HUDEP-2 (cell line): ENCODE measurements around the gene TMEM143.
"Not testable (repeated sequence)": the region's sequence is repeated elsewhere in the genome, so short reads cannot be mapped to it uniquely, and the experiment has no call there.

Experiments
- DNase-seq, 76 experiments: peaks; one replicate each; lab custom pipeline; 2025; ENCODE audit not compliant: unreplicated experiment in 76 of 76; lab: John Stamatoyannopoulos, UW

Gene TMEM143

DNA sequence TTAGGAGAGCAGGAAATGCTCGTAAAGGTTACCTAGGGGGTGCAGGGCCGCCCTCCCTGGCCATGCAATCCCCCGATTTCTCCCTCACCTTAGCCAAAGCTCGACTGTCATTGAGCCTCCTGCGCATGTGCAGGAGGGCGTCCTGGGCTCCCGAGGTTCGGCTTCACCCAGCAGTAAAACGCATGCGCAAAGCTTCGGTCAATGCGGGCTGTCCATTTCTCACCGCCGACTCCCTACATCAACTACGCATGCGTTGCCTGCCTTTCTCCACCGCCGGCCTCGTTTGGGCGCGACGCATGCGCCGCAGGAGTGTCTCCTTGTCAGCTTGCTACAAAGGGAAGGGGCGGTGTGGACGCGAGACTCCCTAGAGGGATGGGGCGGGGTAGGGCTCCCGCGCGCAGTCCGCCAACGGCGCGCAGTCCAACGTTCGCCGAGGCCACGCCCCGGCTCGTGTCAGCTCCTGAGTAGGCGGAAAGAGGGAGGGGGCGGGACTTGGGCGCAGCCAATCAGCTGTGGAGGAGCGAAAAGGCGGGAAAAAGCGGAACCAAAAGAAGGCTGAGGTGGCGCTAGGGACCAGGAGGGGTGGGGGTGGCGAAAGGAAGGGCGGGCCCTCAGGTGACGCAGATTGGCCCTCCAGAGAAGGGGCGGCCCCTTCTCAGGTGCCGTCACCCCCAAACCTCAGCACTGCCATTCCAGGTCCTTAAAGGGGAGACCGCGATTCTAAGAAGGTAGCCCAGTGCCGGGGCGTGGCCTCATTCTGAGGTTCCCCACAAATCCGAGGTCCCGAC is at the start of gene TMEM143, which contains the start of gene SYNGR4:
TMEM143 (minus strand) TSS at position 131 of the 788 bp plus-strand sequence; CDS start at position 111, 20 bp downstream.
SYNGR4 (plus strand) TSS at position 558 of the 788 bp plus-strand sequence. CDS start 1,476 bp downstream, outside the sequence.
- DNase-seq = peak; percentile 94 to 100 (median 100)

GRCh38 chr19:48405850-48406249 is 42.1 kb upstream of the TMEM143 start:
- no peak for DNase-seq

DNA sequence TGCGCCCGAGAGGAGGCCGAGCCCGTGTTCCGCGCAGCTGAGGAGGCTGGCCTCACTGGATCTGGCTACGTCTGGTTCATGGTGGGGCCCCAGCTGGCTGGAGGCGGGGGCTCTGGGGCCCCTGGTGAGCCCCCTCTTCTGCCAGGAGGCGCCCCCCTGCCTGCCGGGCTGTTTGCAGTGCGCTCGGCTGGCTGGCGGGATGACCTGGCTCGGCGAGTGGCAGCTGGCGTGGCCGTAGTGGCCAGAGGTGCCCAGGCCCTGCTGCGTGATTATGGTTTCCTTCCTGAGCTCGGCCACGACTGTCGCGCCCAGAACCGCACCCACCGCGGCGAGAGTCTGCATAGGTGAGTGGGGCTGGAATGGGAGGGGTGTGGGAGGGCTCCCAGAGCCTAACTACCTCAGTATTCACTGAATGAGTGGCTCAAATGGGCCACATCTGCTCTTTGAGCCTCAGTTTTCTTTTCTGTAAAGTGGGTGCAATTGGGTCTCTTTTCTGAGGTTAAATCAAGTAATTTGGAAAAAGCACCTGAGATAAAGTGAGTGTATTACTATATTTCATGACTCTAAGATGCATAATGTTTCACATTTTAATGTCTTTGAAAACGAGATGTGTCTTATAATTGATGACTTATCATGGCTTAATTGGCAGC is 41.4 kb upstream of the TMEM143 start:
- no peak for DNase-seq

GRCh38 chr19:48403606-48404005 is 39.9 kb upstream of the TMEM143 start:
- DNase-seq = peak in 40 of 76 experiments; percentile 11 to 68 (median 38)

DNA sequence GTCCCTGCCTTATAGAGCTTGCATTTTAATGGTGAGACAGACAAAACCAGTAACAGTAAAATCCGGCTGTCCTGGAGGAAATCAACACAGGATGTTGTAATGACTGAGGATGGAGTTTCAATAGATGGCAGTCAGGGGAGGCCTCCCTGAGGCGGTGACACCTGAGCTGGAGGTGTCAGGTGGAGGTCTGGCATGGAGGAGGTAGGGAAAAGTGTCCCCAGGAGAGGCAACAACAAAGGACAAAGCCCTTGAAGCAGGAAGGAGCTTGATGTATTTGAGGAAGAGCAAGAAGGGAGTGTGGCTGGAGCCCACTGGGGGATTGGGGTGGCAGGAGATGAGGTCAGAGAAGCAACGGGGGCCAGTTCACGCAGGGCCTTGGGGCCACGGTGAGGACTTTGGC is 37.5 kb upstream of the TMEM143 start:
- DNase-seq = no peak

DNA sequence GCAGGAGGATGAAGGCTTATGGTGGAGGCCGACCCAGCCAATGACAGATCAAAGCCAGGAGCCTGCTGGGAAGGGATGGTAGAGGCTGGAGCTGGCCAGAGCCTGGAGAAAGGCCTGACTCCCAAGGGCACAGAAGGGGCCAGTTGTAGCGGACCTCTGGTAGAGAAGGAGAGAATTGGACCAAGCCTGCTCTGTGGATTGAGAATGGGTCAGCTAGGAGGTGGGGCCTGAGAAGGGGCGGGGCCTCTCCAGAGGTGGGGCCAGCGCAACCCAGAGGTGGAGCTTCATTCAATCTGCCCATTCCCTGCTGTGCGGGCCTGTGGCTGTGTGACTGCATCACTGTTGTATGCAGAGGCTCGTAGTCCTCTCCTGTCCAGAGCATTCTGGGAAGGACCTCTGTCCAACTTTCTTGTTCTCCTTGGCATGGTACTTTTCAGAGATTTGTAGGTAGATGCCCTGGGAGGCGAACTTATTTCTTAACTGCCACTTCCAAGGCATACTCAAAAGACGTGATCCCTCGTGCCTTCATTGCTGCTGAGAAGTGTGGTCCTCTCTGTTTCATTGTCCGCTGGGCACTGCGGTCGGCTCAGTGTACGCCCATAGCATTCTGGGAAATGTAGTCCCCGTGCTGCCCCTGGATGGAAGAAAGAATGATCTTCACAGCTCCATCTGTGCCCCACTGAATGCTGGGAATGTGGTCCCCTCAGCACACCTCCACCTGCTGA is 36.4 kb upstream of the TMEM143 start:
- DNase-seq = peak in 33 of 76 experiments; percentile 16 to 53 (median 32)

DNA sequence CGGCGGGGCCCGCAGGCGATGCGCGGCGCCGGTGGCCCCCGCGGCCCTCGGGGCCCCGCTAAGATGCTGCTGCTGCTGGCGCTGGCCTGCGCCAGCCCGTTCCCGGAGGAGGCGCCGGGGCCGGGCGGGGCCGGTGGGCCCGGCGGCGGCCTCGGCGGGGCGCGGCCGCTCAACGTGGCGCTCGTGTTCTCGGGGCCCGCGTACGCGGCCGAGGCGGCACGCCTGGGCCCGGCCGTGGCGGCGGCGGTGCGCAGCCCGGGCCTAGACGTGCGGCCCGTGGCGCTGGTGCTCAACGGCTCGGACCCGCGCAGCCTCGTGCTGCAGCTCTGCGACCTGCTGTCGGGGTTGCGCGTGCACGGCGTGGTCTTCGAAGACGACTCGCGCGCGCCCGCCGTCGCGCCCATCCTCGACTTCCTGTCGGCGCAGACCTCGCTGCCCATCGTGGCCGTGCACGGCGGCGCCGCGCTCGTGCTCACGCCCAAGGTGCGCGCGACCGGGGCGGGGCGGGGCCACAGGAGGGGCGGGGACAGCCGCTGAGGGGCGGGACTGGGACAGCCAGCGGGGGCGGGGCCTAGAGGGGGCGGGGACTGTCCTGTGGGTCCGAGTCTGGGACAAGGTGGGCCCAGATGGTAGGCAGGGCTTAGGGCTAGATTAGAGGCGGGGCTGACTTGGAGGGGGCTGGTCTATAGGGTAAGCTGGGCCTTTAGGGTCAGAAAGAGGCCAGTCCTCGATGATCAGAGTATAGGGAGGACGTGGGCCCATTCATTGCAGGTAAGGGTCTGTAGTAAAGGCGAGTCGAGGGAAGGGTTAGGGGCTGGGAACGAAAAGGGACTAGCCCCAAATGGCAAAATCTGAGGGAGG is 34.9 kb upstream of the TMEM143 start:
- peak in 74 of 76 experiments; percentile 72 to 98 (median 94) for DNase-seq

DNA sequence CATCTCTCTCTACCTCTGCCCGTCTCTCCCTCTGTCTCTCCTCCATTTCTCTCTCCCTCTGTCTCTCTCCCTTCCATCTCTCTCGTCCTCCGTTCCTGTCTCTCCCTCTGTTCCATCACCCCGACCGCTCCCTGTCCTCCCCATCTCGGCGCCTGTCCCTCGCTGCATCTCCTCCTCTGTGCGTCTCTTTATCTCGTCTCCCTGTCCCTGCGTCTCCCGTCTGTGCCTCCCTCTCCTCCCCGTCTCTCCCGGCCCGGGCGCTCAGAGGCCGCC is 34.3 kb upstream of the TMEM143 start:
- peak in 11 of 76 experiments; percentile 21 to 59 (median 50) for DNase-seq

DNA sequence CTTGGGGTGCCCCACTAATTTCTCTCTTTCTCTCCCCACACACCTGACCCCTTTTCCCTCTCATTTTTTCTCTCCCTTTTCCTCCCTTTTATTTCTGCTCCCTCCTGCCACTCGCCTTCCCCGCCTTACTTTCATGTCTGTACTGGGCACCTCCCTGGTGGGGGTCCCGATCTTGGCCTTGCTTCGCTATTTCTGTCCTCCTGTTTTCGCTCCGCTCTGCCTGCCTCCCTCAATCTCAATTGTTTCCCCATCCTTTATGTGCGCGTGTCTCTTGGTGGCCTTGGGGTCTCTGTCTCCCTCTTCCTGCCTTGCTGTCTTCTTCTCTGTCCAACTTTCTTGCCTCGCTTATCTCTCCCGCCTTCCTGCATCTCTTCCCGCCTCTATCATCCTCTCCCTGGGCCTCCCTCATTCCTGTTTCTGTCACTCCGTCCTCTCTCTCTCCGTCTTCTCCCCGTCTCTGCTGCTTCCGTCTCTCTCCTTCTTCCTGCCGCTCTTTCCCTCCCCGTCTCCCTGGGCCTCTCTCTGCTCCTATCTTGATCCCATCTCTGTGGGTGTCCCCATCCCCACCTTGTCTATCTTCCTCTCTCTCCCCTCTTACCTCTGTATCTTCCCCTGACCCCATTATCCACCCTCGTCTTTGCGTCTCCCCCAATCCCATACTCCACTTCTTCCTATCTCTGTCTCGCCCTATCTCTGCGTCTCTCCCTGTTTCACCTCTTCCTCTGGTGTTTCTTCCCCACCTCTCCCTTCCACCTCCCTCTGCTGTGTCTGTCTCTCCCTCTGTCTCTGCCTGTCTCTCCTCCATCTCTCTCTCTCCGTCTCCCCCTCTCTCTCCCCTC is 33.7 kb upstream of the TMEM143 start:
- DNase-seq = peak in 1 of 76 experiments; percentile 22

DNA sequence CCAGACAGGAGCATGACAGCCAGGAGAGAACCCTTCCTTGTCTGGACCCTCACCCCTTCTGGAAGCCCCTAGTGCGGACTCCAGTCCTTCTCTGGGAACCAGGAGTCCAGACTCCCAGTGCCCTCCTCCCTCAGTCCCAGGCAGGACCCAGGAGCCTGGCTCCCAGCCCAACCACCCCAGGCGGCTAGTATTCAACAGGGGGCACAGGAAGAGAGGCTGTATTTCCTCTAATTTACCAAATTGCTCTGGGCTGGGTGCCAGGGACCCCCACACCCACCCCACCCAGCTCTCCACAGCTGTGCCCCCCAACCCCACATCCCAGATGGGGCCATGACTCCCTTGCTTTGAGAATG is 33.1 kb upstream of the TMEM143 start:
- no peak for DNase-seq

GRCh38 chr19:48396016-48396823 is 32.5 kb upstream of the TMEM143 start:
- DNase-seq = peak in 1 of 76 experiments; percentile 20

DNA sequence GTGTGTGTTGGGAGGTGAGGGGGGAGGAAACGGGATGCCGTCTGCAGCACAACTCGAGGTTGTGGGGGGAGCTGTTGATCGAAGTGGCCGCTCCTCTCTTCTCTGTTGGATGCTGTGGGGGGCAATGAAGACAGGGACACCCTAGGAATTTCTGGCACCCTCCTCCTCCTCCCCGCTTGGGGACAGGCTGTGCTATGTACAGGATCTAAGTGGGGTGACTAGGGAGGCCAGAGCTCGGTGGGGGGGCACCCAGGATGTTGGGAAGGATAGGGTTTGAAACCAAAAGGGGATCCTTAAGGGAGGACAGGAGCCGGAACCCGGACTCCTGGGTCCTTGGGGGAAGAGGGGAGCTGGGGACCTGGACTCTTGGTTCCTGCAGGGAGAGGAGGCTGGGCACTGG is 31.8 kb upstream of the TMEM143 start:
- peak in 1 of 76 experiments; percentile 21 for DNase-seq

DNA sequence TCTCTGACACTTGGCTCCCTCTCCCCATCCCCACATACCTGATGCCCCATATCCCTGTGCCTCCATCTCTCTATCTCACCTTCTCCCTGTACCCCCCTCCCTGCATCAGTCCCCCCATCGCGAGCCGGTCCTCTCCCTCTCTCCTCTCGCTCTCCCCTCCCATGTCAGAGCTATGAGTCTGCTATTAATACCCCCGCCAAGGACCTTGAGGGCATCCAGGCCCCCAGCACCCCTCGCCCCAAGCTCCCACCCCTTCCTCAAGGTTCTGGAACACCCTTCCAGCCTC is 31.4 kb upstream of the TMEM143 start:
- no peak for DNase-seq

GRCh38 chr19:48394331-48395169 is 30.8 kb upstream of the TMEM143 start:
- peak in 1 of 76 experiments; percentile 28 for DNase-seq

DNA sequence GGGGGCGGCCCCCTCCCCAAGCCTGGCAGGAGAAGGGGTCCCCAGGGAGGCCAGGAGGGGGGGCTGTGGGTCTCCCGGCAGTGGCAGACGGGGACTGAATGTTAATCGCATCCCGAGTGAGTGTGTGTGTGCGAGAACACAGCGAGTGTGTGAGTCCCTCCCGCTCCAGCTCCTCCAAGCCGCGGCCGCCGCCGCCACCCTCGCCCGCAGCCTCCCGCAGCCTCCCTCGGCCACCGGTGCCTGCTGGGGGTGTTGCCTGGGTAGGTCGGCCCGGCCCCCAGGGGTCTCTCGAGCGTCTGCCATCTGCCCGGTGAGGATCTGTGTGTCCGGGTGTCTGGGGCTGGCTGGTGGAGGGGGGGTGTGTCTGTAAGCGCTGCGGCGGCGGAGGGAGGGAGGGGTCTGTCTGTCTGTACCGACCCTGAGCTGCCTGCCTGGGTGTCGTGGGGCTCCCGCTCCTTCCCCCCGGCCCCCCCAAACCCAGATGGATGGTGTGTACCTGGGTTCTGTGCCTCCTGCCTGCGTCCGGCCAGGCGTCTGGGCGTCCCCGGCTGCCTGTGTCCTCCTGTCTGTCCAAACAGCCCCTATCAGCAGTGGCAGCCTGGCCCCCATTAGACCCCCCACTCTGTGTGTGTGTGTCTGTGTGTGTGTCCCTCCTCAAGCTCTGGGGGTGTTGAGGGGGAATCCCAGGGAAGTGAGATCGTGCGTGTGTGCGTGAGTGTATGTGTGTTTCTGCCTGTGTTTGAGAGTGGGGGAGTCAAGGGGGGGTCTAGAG is 30.0 kb upstream of the TMEM143 start, which contains the start of gene GRIN2D:
GRIN2D (plus strand) TSS at position 110 of the 772 bp plus-strand sequence. CDS start 4,725 bp downstream, outside the sequence.
- DNase-seq = peak in 53 of 76 experiments; percentile 15 to 68 (median 49)

- no peak for DNase-seq
Observed at GRCh38 chr19:48392860-48393558, 29.3 kb upstream of the TMEM143 start.

GRCh38 chr19:48392006-48392344 is 28.2 kb upstream of the TMEM143 start:
- not testable (repeated sequence) for DNase-seq
